ENCODE measurements around the gene DACT1. TPM values are rescaled to one million over a fixed set of nuclear protein-coding genes. Genes with fewer than 3 reads are reported as not detected.

The DACT1 gene
- total and polyA plus RNA-seq, 10 of the 15 experiments (the other 5 are each of a cell fraction or from before 2014, with no cell fraction given): 0.13 to 2.9 (median 0.91) TPM

DNA sequence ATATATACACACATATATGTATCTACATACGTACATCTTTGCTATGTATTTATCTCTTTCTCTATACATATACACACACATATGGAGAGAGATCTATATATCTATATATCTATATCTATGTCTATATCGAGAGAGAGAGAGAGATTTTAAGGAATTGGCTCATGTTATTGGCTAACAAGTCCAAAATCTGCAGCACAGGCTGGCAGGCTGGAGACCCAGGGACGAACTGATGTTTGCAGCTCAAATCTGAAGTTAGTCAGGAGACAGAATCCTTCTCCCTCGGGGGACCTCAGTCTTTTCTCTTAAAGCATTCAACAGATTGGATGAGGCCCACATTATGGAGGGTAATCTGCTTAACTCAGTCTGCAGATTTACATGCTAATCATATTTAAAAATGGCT, 40.7 kb upstream of the DACT1 start:
- H2AFZ ChIP-seq (ENCODE audit: control insufficient read depth, low read depth, low read length): no peak overlapping the region
- ChIA-PET POLR2A (no interaction called here), SMC1A (ENCODE audit: uncharacterized antibody, unreplicated experiment) (no interaction called here), CTCF (interaction anchor here (1.4 kb wide), 1 partner anchor 12 kb away, joined by 4 read pairs; no protein-coding TSS in a partner anchor), RAD21 (ENCODE audit: unreplicated experiment) (no interaction called here)
- H3K4me3 ChIP-seq: no peak overlapping the region
- DNase-seq (ENCODE audit: low read depth, low spot score) (no peak), ATAC-seq (no peak), FAIRE-seq (no peak)
- no peaks in the 10 kb centered on the region for H3K36me3 ChIP-seq (ENCODE audit: control insufficient read depth in 2 of 2, insufficient read depth in 2 of 2, low read length in 1 of 2)
- H4K20me1 ChIP-seq (ENCODE audit: control insufficient read depth, insufficient read depth): no peaks in the 10 kb centered on the region
- no peaks in the 10 kb centered on the region for H3K9me3 ChIP-seq (replicated peaks; ENCODE audit: control insufficient read depth, insufficient read depth, low read length)
- no peaks in the 10 kb centered on the region for H3K4me1 ChIP-seq (ENCODE audit: control insufficient read depth, insufficient read depth, low read length)
- WGBS (ENCODE audit: insufficient coverage, insufficient replicate concordance, low lambda C conversion rate, missing lambda C conversion rate): 17% methylated on average over 4 of the region's 4 CpGs
- no peaks in the 10 kb centered on the region for H3K79me2 ChIP-seq (ENCODE audit: control insufficient read depth, insufficient read depth, low read length)
- no peak overlapping the region for H3K4me2 ChIP-seq (ENCODE audit: control insufficient read depth, insufficient read depth)
- no peaks in the 10 kb centered on the region for H3K27me3 ChIP-seq (replicated peaks in 1 of 2; ENCODE audit: control insufficient read depth in 2 of 2, insufficient read depth in 2 of 2, low read length in 1 of 2)
- H3K27ac ChIP-seq (ENCODE audit: control insufficient read depth, insufficient read depth): no peak overlapping the region
- in situ Hi-C loops (cut with MboI) (no loop called here), intact Hi-C loops (cut with micrococcal nuclease; ENCODE audit: unreplicated experiment) (no loop called here)
- BruUV-seq (replicated peaks): no TSS peak
- TF ChIP-seq FOXM1 (IDR thresholded peaks at IDR 0.05; ENCODE audit: low read depth, low read length): no peak
- H3K9ac ChIP-seq (ENCODE audit: control insufficient read depth, insufficient read depth, low read length): no peak overlapping the region

DNA sequence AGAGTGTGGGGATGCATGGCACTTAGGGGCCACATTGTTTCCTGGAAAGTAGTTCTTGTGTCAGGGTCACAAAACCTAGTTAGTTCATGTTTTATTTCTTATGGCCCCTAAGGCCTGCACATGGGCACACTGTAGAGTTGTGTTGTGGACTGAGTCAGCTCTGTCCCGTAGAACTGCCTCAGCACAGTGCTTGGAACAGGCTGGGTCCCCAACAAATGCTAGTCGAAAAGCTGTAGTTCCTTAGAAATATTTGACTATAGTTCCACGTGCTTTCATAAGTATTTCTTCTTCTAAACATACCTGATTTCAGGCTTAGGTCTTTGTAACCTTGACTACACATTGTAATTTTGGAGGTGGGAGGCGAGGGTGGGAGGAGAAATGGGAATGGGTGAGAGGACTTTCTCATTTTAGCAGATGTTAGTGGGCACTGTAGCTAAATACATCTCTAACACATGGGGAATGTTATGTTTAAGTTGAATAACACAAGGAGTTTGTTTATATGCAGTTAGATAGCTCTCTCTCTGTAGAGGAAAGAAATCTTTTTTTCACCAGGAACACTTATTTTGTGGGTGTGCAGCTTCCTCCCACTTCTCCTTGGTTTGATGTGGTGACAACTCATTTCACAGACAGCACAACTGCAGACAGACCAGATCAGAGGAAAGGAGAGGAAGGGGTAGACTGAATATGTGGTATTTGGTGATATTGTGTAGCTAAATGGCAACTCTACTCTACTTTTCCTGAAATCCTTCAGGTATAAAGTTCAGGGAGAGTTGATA, 39.5 kb upstream of the DACT1 start:
- no peak overlapping the region for H3K9ac ChIP-seq (ENCODE audit: control insufficient read depth, insufficient read depth, low read length)
- ChIA-PET POLR2A (no interaction called here), RAD21 (ENCODE audit: unreplicated experiment) (interaction anchor here (1.5 kb wide), 1 partner anchor 38 kb away, joined by 3 read pairs; no protein-coding TSS in a partner anchor), CTCF (interaction anchor here (1.4 kb wide), 1 partner anchor 11 kb away, joined by 4 read pairs; no protein-coding TSS in a partner anchor), SMC1A (ENCODE audit: uncharacterized antibody, unreplicated experiment) (interaction anchor here (0.5 to 1.4 kb wide), 4 partner anchors 9 to 995 kb away, joined by 3 to 4 read pairs (median 4); no protein-coding TSS in a partner anchor)
- FAIRE-seq (no peak), ATAC-seq (0 out of 3 replicates have a peak, but pooled peaks have one; percentile 26), DNase-seq (ENCODE audit: low read depth, low spot score) (no peak)
- H3K27ac ChIP-seq (ENCODE audit: control insufficient read depth, insufficient read depth): no peak overlapping the region
- H2AFZ ChIP-seq (ENCODE audit: control insufficient read depth, low read depth, low read length): no peak overlapping the region
- H4K20me1 ChIP-seq (ENCODE audit: control insufficient read depth, insufficient read depth): no peaks in the 10 kb centered on the region
- no peaks in the 10 kb centered on the region for H3K79me2 ChIP-seq (ENCODE audit: control insufficient read depth, insufficient read depth, low read length)
- no peaks in the 10 kb centered on the region for H3K36me3 ChIP-seq (ENCODE audit: control insufficient read depth in 2 of 2, insufficient read depth in 2 of 2, low read length in 1 of 2)
- in situ Hi-C loops (cut with MboI) (no loop called here), intact Hi-C loops (cut with micrococcal nuclease; ENCODE audit: unreplicated experiment) (no loop called here)
- H3K9me3 ChIP-seq (replicated peaks; ENCODE audit: control insufficient read depth, insufficient read depth, low read length): no peaks in the 10 kb centered on the region
- TF ChIP-seq CBFB (IDR thresholded peaks at IDR 0.05; ENCODE audit: low read depth) (no peak), SPI1 (IDR thresholded peaks at IDR 0.05; ENCODE audit: borderline replicate concordance, insufficient read depth, low read depth, low read length) (peak; percentile 30; the same call in 1 of the 2 replicates), USF2 (IDR thresholded peaks at IDR 0.05; ENCODE audit: borderline replicate concordance, low read depth, low read length) (no peak)
- BruUV-seq (replicated peaks): no TSS peak
- 34% methylated on average over 4 of the region's 4 CpGs for WGBS (ENCODE audit: insufficient coverage, insufficient replicate concordance, low lambda C conversion rate, missing lambda C conversion rate)
- no peak overlapping the region for H3K4me2 ChIP-seq (ENCODE audit: control insufficient read depth, insufficient read depth)
- no peak overlapping the region for H3K4me3 ChIP-seq
- no peaks in the 10 kb centered on the region for H3K4me1 ChIP-seq (ENCODE audit: control insufficient read depth, insufficient read depth, low read length)
- no peaks in the 10 kb centered on the region for H3K27me3 ChIP-seq (replicated peaks in 1 of 2; ENCODE audit: control insufficient read depth in 2 of 2, insufficient read depth in 2 of 2, low read length in 1 of 2)
